ENCODE measurements around the gene PPP1R37.

PPP1R37 gene

GRCh38 chr19:45066921-45067661 is 25.9 kb upstream of the PPP1R37 start:
- Histone ChIP-seq H3K36me3 (ENCODE audit: control insufficient read depth in 2 of 2, insufficient read depth in 1 of 2, low read length in 2 of 2) (peaks cover 44 to 88% of the 10 kb centered on the region in 2 experiments), H3K4me1 (ENCODE audit: control insufficient read depth, insufficient read depth, low read length) (no peaks in the 10 kb centered on the region), H3K27ac (ENCODE audit: extremely low read depth, low read depth, low read length) (no peak overlapping the region), H3K4me3 (ENCODE audit: low read depth, low read length) (no peak overlapping the region), H3K9me3 (ENCODE audit: control insufficient read depth, insufficient read depth, low read depth, low read length) (no peaks in the 10 kb centered on the region)
- CTCF ChIA-PET: interaction anchor here (2.9 kb wide), 1 partner anchor 7 kb away, joined by 23 read pairs; no protein-coding TSS in a partner anchor
- POLR2A ChIA-PET: interaction anchor here (1.1 kb wide), 1 partner anchor 8 kb away, joined by 4 read pairs; no protein-coding TSS in a partner anchor
- no peak for TF ChIP-seq ZBTB49 (tag by site-specific recombination; IDR thresholded peaks at IDR 0.05; ENCODE audit: low read depth)
- no peak for TF ChIP-seq ZNF184 (tag by site-specific recombination; IDR thresholded peaks at IDR 0.05)
- TF ChIP-seq, protein P1, sequence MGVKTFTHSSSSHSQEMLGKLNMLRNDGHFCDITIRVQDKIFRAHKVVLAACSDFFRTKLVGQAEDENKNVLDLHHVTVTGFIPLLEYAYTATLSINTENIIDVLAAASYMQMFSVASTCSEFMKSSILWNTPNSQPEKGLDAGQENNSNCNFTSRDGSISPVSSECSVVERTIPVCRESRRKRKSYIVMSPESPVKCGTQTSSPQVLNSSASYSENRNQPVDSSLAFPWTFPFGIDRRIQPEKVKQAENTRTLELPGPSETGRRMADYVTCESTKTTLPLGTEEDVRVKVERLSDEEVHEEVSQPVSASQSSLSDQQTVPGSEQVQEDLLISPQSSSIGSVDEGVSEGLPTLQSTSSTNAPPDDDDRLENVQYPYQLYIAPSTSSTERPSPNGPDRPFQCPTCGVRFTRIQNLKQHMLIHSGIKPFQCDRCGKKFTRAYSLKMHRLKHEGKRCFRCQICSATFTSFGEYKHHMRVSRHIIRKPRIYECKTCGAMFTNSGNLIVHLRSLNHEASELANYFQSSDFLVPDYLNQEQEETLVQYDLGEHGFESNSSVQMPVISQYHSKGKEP (tag by site-specific recombination; IDR thresholded peaks at IDR 0.05): peak; percentile 61; the same call in 1 of the 2 replicates
- TF ChIP-seq ZNF394 (tag by site-specific recombination; IDR thresholded peaks at IDR 0.05; ENCODE audit: borderline replicate concordance): no peak
- no peak for TF ChIP-seq ZFP37 (tag by site-specific recombination; IDR thresholded peaks at IDR 0.05)
- TF ChIP-seq SP7 (tag by site-specific recombination; IDR thresholded peaks at IDR 0.05): no peak
- TF ChIP-seq BCL11B (tag by site-specific recombination; IDR thresholded peaks at IDR 0.05; ENCODE audit: low read depth): no peak
- TF ChIP-seq, protein P2, sequence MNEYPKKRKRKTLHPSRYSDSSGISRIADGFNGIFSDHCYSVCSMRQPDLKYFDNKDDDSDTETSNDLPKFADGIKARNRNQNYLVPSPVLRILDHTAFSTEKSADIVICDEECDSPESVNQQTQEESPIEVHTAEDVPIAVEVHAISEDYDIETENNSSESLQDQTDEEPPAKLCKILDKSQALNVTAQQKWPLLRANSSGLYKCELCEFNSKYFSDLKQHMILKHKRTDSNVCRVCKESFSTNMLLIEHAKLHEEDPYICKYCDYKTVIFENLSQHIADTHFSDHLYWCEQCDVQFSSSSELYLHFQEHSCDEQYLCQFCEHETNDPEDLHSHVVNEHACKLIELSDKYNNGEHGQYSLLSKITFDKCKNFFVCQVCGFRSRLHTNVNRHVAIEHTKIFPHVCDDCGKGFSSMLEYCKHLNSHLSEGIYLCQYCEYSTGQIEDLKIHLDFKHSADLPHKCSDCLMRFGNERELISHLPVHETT (tag by site-specific recombination; IDR thresholded peaks at IDR 0.05): no peak
- TF ChIP-seq, protein P3, sequence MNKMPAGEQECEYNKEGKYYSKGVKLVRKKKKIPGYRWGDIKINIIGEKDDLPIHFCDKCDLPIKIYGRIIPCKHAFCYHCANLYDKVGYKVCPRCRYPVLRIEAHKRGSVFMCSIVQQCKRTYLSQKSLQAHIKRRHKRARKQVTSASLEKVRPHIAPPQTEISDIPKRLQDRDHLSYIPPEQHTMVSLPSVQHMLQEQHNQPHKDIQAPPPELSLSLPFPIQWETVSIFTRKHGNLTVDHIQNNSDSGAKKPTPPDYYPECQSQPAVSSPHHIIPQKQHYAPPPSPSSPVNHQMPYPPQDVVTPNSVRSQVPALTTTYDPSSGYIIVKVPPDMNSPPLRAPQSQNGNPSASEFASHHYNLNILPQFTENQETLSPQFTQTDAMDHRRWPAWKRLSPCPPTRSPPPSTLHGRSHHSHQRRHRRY (tag by site-specific recombination; IDR thresholded peaks at IDR 0.05): no peak
- no peak for TF ChIP-seq ZSCAN30 (tag by site-specific recombination; IDR thresholded peaks at IDR 0.05)
- TF ChIP-seq GLIS1 (tag by site-specific recombination; IDR thresholded peaks at IDR 0.05): peak; percentile 40; the same call in 1 of the 2 replicates

- peaks cover 38 to 89% of the 10 kb centered on the region in 2 experiments; a peak in 2 of 3 replicates for H3K36me3 ChIP-seq (ENCODE audit: control insufficient read depth in 2 of 2, insufficient read depth in 1 of 2, low read length in 2 of 2)
- H3K4me3 ChIP-seq (ENCODE audit: low read depth, low read length): no peak overlapping the region
- no peak overlapping the region for H3K27ac ChIP-seq (ENCODE audit: extremely low read depth, low read depth, low read length)
- TF ChIP-seq ZNF354C (tag by site-specific recombination; IDR thresholded peaks at IDR 0.05; ENCODE audit: borderline replicate concordance, low read depth): no peak
- TF ChIP-seq ZNF560 (tag by site-specific recombination; IDR thresholded peaks at IDR 0.05; ENCODE audit: borderline replicate concordance): no peak
- TF ChIP-seq ELK4 (IDR thresholded peaks at IDR 0.05; ENCODE audit: borderline replicate concordance, low read depth, low read length): no peak
- no peak for TF ChIP-seq ZBTB6 (tag by site-specific recombination; IDR thresholded peaks at IDR 0.05)
- no peaks in the 10 kb centered on the region for H3K9me3 ChIP-seq (ENCODE audit: control insufficient read depth, insufficient read depth, low read depth, low read length)
- H3K4me1 ChIP-seq (ENCODE audit: control insufficient read depth, insufficient read depth, low read length): no peaks in the 10 kb centered on the region
- ChIA-PET POLR2A (interaction anchor here (0.6 to 1.7 kb wide), 6 partner anchors 8 to 1549 kb away, joined by 4 to 6 read pairs (median 5); no protein-coding TSS in a partner anchor), CTCF (interaction anchor here (0.7 to 2.9 kb wide), 4 partner anchors 8 to 57 kb away, joined by 3 to 23 read pairs (median 5); no protein-coding TSS in a partner anchor)
These were observed 24.9 kb upstream of the PPP1R37 start for GRCh38 chr19:45068041-45068440.

Data from HEK293 (cell line).